Measurements from ENCODE around the gene ZBTB20.

GRCh38 chr3:114384558-114384903 lies 762.6 kb downstream of the ZBTB20 start:
- TF ChIP-seq CTCF (IDR thresholded peaks at IDR 0.05; ENCODE audit: low read depth, low read length) (no peak), EZH2phosphoT487 (IDR thresholded peaks at IDR 0.05; ENCODE audit: low read depth) (no peak)

All from OCI-LY3 (cell line).